Erythroblast (primary cell): ENCODE results near the gene ATG4C.
"Not testable (repeated sequence)": the region's sequence is repeated elsewhere in the genome, so short reads cannot be mapped to it uniquely, and the experiment has no call there.

ENCODE experiments used
- DNase-seq, 2 experiments: peaks; one replicate each; lab custom pipeline; 2025; lab: John Stamatoyannopoulos, UW
- GATA1 ChIP-seq: IDR thresholded peaks from 2 replicates; pipeline ENCODE4 v1.6.1; 2011; ENCODE audit warnings: low read depth, mild to moderate bottlenecking, control low read depth, low read length, moderate library complexity
- POLR2A ChIP-seq: IDR thresholded peaks from 2 replicates; pipeline ENCODE4 v1.6.1; 2011; ENCODE audit warnings: mild to moderate bottlenecking, low read length

The ATG4C gene

GRCh38 chr1:62800281-62800680 lies 16.3 kb downstream of the ATG4C start:
- DNase-seq: no peak
- TF ChIP-seq POLR2A (no peak), GATA1 (no peak)

- DNase-seq: peak in 1 of 2 experiments; percentile 10
- TF ChIP-seq GATA1: no peak
- no peak for TF ChIP-seq POLR2A
These were observed 16.9 kb downstream of the ATG4C start for GRCh38 chr1:62800825-62801306.

- TF ChIP-seq POLR2A: no peak
- TF ChIP-seq GATA1: no peak
- no peak for DNase-seq
These were observed 25.9 kb downstream of the ATG4C start for GRCh38 chr1:62809788-62810187.

GRCh38 chr1:62810420-62811274 lies 26.7 kb downstream of the ATG4C start:
- no peak for TF ChIP-seq POLR2A
- TF ChIP-seq GATA1: no peak
- no peak for DNase-seq

GRCh38 chr1:62823556-62823955 lies 39.6 kb downstream of the ATG4C start:
- TF ChIP-seq GATA1 (no peak), POLR2A (no peak)
- DNase-seq: no peak

GRCh38 chr1:62826901-62827300 lies 43.0 kb downstream of the ATG4C start:
- DNase-seq: no peak
- TF ChIP-seq POLR2A (no peak), GATA1 (no peak)

DNA sequence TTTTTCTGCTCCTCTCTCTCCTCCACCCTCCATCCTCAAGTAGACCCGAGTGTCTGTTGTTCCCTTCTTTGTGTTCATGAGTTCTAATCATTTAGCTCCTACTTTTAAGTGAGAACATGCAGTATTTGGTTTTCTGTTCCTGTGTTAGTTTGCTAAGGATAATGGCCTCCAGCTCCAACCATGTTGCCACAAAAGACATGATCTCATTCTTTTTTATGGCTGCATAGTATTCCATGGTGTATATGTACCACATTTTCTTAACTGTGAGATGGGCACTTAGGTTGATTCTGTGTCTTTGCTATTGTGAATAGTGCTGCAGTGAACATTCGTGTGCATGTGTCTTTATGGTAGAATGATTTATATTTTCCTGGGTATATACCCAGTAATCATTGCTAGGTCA lies 43.9 kb downstream of the ATG4C start:
- DNase-seq: not testable (repeated sequence)

- no peak for DNase-seq
- TF ChIP-seq POLR2A (no peak), GATA1 (no peak)
These were observed 48.3 kb downstream of the ATG4C start for GRCh38 chr1:62832276-62832675.

GRCh38 chr1:62833529-62833928 lies 49.6 kb downstream of the ATG4C start:
- DNase-seq: no peak
- TF ChIP-seq GATA1 (no peak), POLR2A (no peak)

DNA sequence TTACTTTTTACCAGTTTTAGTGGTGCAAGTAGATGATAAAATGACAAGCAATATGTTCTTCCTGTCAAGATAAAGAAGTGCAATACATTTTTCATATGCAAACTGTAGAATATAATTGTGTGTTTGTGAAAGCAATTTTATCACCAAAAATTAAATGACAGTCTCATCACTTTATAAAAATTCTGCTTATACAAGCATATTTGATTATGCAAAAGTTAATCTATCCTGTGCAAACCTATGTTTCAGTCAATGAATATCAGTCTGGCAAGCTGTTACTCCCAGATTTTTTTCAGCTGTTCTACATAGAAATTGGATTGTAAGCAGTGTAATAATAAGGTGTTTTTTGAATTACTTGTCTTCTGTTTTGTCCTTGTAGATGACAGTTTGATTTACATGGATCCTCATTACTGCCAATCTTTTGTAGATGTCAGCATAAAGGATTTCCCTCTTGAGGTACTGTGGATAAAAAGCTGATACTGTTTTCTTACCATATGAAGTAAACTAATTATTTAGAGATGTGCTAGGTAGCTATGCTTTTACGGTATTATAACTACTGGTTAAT lies 50.5 kb downstream of the ATG4C start:
- no peak for TF ChIP-seq POLR2A
- no peak for TF ChIP-seq GATA1
- no peak for DNase-seq

DNA sequence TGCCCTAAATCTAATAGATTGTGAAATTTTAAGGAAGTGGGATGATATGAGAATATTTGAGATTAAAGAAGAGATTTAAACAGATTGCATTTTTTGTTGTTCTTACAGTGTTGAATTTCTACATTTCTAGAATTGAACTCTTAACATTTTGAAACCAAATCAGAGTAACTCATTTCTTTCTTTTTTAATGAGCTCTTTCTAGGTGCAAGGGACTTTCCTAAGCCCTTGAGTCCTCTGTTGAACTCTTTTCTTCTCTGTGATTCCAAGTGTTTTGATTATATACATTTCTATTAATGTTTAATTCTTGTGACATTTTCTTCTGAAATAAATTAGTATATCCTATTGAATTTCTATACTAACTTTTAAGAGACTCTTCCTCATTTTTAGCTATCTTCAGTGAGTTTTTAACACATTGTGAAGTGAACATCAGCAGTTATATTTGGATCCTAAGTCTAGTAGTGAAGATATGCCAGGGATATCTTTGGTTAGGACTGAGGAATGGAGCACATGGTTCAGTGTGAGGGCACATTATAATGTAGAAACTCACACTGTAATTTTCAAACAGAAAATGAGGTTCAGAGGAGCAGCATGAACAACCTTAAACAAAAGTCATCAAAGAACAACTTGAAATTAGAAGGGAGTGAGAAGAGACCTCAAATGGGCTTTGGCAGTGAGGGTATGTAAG lies 53.1 kb downstream of the ATG4C start:
- DNase-seq: no peak

GRCh38 chr1:62840555-62840954 lies 56.6 kb downstream of the ATG4C start:
- DNase-seq: no peak
- TF ChIP-seq GATA1: no peak
- no peak for TF ChIP-seq POLR2A

More for the DNA sequence above, 53.1 kb downstream of the ATG4C start:
- TF ChIP-seq POLR2A (no peak), GATA1 (no peak)

DNA sequence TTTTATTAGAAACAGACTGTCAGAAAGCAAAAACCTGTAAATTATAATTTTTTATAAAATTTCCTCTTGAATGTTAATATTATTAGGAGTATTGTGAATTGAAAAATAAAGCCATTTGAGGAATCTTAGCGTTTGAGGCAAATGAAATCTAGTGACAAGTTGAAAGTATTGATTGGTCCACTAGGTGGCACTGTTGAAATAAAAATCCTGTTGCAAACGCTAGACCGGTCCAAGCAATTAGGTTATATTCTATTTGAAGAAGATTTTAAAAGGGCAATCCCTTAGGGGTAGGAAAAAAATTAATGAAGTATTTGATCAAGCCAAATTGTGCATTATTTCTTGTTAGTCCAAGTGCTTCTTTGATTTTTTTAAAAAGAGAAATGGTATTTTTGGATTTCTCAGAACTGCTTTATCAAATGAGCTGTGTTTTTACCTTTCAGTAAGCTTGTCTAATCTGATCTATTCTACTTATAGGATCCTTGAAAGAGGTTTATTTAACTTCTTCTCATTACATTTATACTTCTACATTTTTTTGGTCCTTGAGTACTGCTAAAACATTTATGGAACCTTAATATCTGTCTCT lies 57.7 kb downstream of the ATG4C start:
- TF ChIP-seq POLR2A: no peak
- no peak for TF ChIP-seq GATA1
- DNase-seq: peak; percentile 65 to 82

DNA sequence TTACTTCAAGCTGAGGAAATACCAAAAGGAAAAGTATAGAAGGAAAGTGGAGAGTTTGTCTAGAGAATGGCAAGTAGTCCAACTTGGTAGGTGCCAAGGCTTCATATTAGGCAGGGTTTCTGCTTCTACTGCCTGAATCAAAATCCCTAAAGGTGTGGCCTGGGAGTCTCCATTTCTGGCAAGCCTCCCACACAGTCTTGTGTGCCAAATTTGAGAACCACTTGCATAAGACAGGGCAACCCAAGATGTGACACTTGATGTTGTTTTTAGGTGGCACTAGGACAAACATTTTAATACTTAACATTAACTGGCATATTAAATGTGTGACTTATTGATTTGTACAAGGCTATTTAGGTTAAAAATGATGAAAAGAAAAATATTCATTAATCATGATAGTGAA lies 60.1 kb downstream of the ATG4C start:
- DNase-seq: peak; percentile 27 to 68
- TF ChIP-seq POLR2A (no peak), GATA1 (no peak)
